GF-D8 (cell line): ENCODE measurements around the gene GHRHR.
A peak's percentile ranks its signal among the peaks of the same experiment; 100 is the strongest.

Experiments
- DNase-seq: peaks from one replicate; lab custom pipeline; 2025; lab: John Stamatoyannopoulos, UW

Gene GHRHR

GRCh38 chr7:30968747-30969603 is 5.2 kb downstream of the GHRHR start:
- no peak for DNase-seq

- DNase-seq, result no peak
These were observed 5.8 kb downstream of the GHRHR start for GRCh38 chr7:30969604-30969970.

GRCh38 chr7:30970074-30970473 is 6.3 kb downstream of the GHRHR start:
- no peak for DNase-seq

- no peak for DNase-seq
These were observed 6.9 kb downstream of the GHRHR start for GRCh38 chr7:30970594-30971094.

- no peak for DNase-seq
These were observed 7.7 kb downstream of the GHRHR start for GRCh38 chr7:30971440-30971839.

GRCh38 chr7:30971840-30972563 is 8.2 kb downstream of the GHRHR start:
- DNase-seq, result no peak

GRCh38 chr7:30973292-30973691 is 9.5 kb downstream of the GHRHR start:
- DNase-seq, result no peak

- no peak for DNase-seq
These were observed 10.2 kb downstream of the GHRHR start for GRCh38 chr7:30973791-30974604.

GRCh38 chr7:30974605-30975255 is 11.0 kb downstream of the GHRHR start:
- no peak for DNase-seq

- DNase-seq, result no peak
These were observed 11.6 kb downstream of the GHRHR start for GRCh38 chr7:30975256-30975899.

GRCh38 chr7:30976381-30976780 is 12.6 kb downstream of the GHRHR start:
- DNase-seq, result no peak

GRCh38 chr7:30977222-30977621 is 13.5 kb downstream of the GHRHR start:
- no peak for DNase-seq

GRCh38 chr7:30977896-30978564 is 14.3 kb downstream of the GHRHR start:
- DNase-seq, result no peak

- DNase-seq, result no peak
These were observed 15.3 kb downstream of the GHRHR start for GRCh38 chr7:30979027-30979426.

GRCh38 chr7:30980194-30980593 is 16.4 kb downstream of the GHRHR start:
- DNase-seq, result no peak

- DNase-seq, result no peak
These were observed 17.0 kb downstream of the GHRHR start for GRCh38 chr7:30980751-30981150.

GRCh38 chr7:30983042-30983913 is 19.5 kb downstream of the GHRHR start:
- DNase-seq, result peak; percentile 5

- DNase-seq, result no peak
These were observed 20.1 kb downstream of the GHRHR start for GRCh38 chr7:30983914-30984247.

- DNase-seq, result no peak
These were observed 20.8 kb downstream of the GHRHR start for GRCh38 chr7:30984359-30985107.
